Keratinocyte (primary cell): ENCODE data around the gene CHD3. TPM values are rescaled to one million over a fixed set of nuclear protein-coding genes. Genes with fewer than 3 reads are reported as not detected.
A peak's percentile ranks its signal among the peaks of the same experiment; 100 is the strongest.

Source experiments
- DNase-seq: peaks from one replicate; pipeline ENCODE4 v3.0.0-alpha.2; 2011; ENCODE audit warnings: low read depth, missing footprints, low spot score
- FAIRE-seq: peaks from 2 replicates; lab custom pipeline; 2011; peaks lifted over from hg19 to GRCh38; lab: Jason Lieb, UNC
- H2AFZ ChIP-seq: 2 replicates; pipeline ENCODE4 v1.6.0; 2012; ENCODE audit warnings: low read length, control low read depth, inconsistent platforms; ENCODE audit not compliant: control insufficient read depth
- H3K27ac ChIP-seq: 2 replicates; pipeline ENCODE4 v1.5.1; 2011; ENCODE audit warnings: low read length; ENCODE audit not compliant: control insufficient read depth, insufficient read depth
- H3K27me3 ChIP-seq: 3 replicates; pipeline ENCODE4 v1.6.0; 2011; ENCODE audit warnings: low read length; ENCODE audit not compliant: control insufficient read depth, insufficient read depth; ENCODE audit errors: extremely low read depth
- H3K36me3 ChIP-seq, 2 experiments: 2 replicates in 1 of 2; 3 replicates in 1 of 2; pipeline ENCODE4 v1.5.1; 2011; ENCODE audit warnings: low read length in 2 of 2, mild to moderate bottlenecking in 1 of 2; ENCODE audit not compliant: control insufficient read depth in 2 of 2, insufficient read depth in 2 of 2; ENCODE audit errors: extremely low read depth in 1 of 2
- H3K4me1 ChIP-seq: 3 replicates; pipeline ENCODE4 v1.5.1; 2011; ENCODE audit warnings: low read length; ENCODE audit not compliant: control insufficient read depth, insufficient read depth; ENCODE audit errors: extremely low read depth
- H3K4me2 ChIP-seq: 3 replicates; pipeline ENCODE4 v1.6.0; 2011; ENCODE audit warnings: low read depth, low read length; ENCODE audit not compliant: control insufficient read depth, insufficient read depth; ENCODE audit errors: extremely low read depth
- H3K4me3 ChIP-seq, 3 experiments: fragments of 200-600 bp in 1 of 3; sonication (generic) in 1 of 3; 2 replicates in 2 of 3; 3 replicates in 1 of 3; pipeline ENCODE4 v1.5.1; 2011 to 2016; ENCODE audit warnings: low read length in 3 of 3, mild to moderate bottlenecking in 3 of 3, control low read depth in 2 of 3, inconsistent platforms in 1 of 3, low read depth in 1 of 3, mixed read lengths in 1 of 3, mixed run types in 1 of 3, moderate library complexity in 1 of 3; ENCODE audit not compliant: control insufficient read depth in 2 of 3, insufficient read depth in 2 of 3; ENCODE audit errors: extremely low read depth in 1 of 3
- H3K79me2 ChIP-seq: 2 replicates; pipeline ENCODE4 v1.6.0; 2012; ENCODE audit warnings: low read length; ENCODE audit not compliant: control insufficient read depth, insufficient read depth
- H3K9ac ChIP-seq: 3 replicates; pipeline ENCODE4 v1.6.0; 2011; ENCODE audit warnings: low read length; ENCODE audit not compliant: control insufficient read depth, insufficient read depth; ENCODE audit errors: extremely low read depth
- H3K9me1 ChIP-seq: 3 replicates; pipeline ENCODE4 v1.6.0; 2011; ENCODE audit warnings: low read length; ENCODE audit not compliant: control insufficient read depth, insufficient read depth; ENCODE audit errors: extremely low read depth
- H3K9me3 ChIP-seq: 2 replicates; pipeline ENCODE4 v1.5.1; 2012; ENCODE audit warnings: low read depth, low read length; ENCODE audit not compliant: control insufficient read depth
- H4K20me1 ChIP-seq: 3 replicates; pipeline ENCODE4 v1.6.0; 2011; ENCODE audit warnings: low read length; ENCODE audit not compliant: control insufficient read depth, insufficient read depth; ENCODE audit errors: extremely low read depth
- CTCF ChIP-seq, 3 experiments: IDR thresholded peaks in 1 of 3; conservative IDR thresholded peaks in 1 of 3; optimal IDR thresholded peaks in 1 of 3; 2 replicates in 2 of 3; 3 replicates in 1 of 3; pipeline versions ENCODE3 to v1.5.1; 2011; ENCODE audit warnings: low read length in 3 of 3, mild to moderate bottlenecking in 3 of 3, moderate library complexity in 2 of 3, control low read depth in 1 of 3, inconsistent platforms in 1 of 3; ENCODE audit not compliant: insufficient read depth in 2 of 3; ENCODE audit errors: extremely low read depth in 1 of 3
- EZH2 ChIP-seq: IDR thresholded peaks from one replicate; pipeline ENCODE4 v1.6.1; 2012; ENCODE audit warnings: inconsistent platforms, mild to moderate bottlenecking, low read length, moderate library complexity
- dilution Hi-C: fragments of 300-500 bp; cut with MboI; formaldehyde crosslinking; loops from one replicate; pipeline ENCODE4 v1.7.0; 2020; ENCODE audit warnings: low sequenced_read_pairs; ENCODE audit not compliant: extremely low pct_ligation_motif_present
- polyA plus RNA-seq, 5 experiments: library from polyadenylated mRNA; depleted of rRNA in 3 of 5; stranded (reverse) in 3 of 5; stranded (forward) in 1 of 5; unstranded in 1 of 5; fragments of >200 nt; gene quantifications; 1 replicate in 1 of 5; 2 replicates in 3 of 5; 3 replicates in 1 of 5; pipeline versions ENCODE4 v1.2.1 to v1.2.3, GENCODE V29; 2011 to 2012; ENCODE audit warnings: missing spikeins in 2 of 5, low read depth in 1 of 5, low replicate concordance in 1 of 5

CHD3 gene
- polyA plus RNA-seq, 1 donor (not counting 4 experiments of a cell fraction or from before 2014, with no cell fraction given): 30.1 TPM

DNA sequence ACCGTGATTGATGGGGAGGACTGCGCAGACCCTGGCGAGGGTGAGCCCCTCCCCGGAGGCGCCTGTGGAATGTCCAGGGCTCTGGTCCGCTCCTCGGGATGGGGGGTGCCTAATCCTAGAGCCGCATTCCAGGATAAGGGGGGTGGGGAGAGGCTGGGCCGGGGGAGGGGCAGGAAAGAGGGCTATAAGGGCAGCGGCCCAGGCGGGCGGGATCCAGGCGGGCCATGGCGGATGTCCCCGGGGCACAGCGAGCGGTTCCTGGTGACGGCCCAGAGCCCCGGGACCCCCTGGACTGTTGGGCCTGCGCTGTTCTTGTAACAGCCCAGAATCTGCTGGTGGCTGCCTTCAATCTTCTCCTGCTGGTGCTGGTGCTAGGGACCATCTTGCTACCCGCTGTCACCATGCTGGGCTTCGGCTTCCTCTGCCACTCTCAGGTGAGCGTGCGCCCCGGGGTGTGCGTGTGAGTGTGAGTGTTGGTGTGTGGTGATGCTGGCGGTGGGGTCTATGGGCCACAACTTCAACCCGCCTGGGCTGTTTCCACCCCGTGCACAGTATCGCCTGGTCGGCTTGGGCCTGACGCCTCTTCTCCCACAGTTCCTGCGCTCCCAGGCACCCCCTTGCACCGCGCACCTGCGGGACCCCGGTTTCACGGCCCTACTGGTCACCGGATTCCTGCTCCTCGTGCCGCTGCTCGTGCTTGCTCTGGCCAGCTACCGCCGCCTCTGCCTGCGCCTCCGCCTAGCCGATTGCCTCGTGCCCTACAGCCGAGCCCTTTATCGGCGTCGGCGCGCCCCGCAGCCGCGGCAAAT is 33.5 kb upstream of the CHD3 start, which contains the start of gene TMEM88:
TMEM88 (plus strand) TSS at position 216 of the 809 bp plus-strand sequence; CDS start at position 225, 9 bp downstream.
- FAIRE-seq: no peak

DNA sequence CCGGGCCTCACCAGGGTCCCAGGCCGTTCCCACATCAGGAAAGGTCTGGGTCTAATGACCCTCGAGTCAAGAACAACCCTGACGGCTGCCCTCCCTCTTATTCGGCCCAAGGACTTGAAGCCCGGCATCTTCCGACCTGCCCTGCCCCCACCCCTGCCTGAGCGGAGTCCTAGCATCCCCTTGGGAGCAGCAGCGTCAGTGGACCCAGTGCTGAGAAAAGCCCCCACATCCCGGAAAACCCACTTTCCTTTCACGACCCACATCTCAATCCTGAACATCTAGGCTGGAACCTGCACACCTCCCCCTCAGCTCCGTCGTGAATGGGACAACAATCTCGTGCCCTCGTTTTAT is 33.0 kb upstream of the CHD3 start:
- peaks cover 20 to 28% of the 10 kb centered on the region in 2 experiments for H3K36me3 ChIP-seq
- no peak overlapping the region for H3K27ac ChIP-seq
- H3K9me1 ChIP-seq: no peaks in the 10 kb centered on the region
- peaks cover 32% of the 10 kb centered on the region for H3K79me2 ChIP-seq
- H3K9ac ChIP-seq: peak overlapping the region; percentile 79
- H3K9me3 ChIP-seq: no peaks in the 10 kb centered on the region
- dilution Hi-C loops: no loop called here
- H3K4me2 ChIP-seq: peak overlapping the region; percentile 97
- no peak for FAIRE-seq
- DNase-seq: no peak
- H3K27me3 ChIP-seq: no peaks in the 10 kb centered on the region
- TF ChIP-seq EZH2 (no peak), CTCF (optimal IDR thresholded peaks at IDR 0.05 in 1 of 3, IDR thresholded peaks at IDR 0.05 in 1 of 3, conservative IDR thresholded peaks at IDR 0.05 in 1 of 3; ENCODE audit: extremely low read depth in 1 of 3, insufficient read depth in 2 of 3, low read length in 3 of 3) (no peak)
- H2AFZ ChIP-seq: no peak overlapping the region
- peaks cover 45% of the 10 kb centered on the region for H3K4me1 ChIP-seq
- peak overlapping the region in 2 of 3 experiments; percentile 64 to 98 for H3K4me3 ChIP-seq
- H4K20me1 ChIP-seq: peaks cover 8% of the 10 kb centered on the region

More for the DNA sequence above, 33.5 kb upstream of the CHD3 start, which contains the start of gene TMEM88:
- H3K36me3 ChIP-seq: peaks cover 23 to 33% of the 10 kb centered on the region in 2 experiments
- no peaks in the 10 kb centered on the region for H3K9me1 ChIP-seq
- H3K4me2 ChIP-seq: peak within 1 kb of the TSS; percentile 97
- TF ChIP-seq CTCF (optimal IDR thresholded peaks at IDR 0.05 in 1 of 3, IDR thresholded peaks at IDR 0.05 in 1 of 3, conservative IDR thresholded peaks at IDR 0.05 in 1 of 3; ENCODE audit: extremely low read depth in 1 of 3, insufficient read depth in 2 of 3, low read length in 3 of 3) (no peak), EZH2 (no peak)
- no peaks in the 10 kb centered on the region for H3K27me3 ChIP-seq
- no peaks in the 10 kb centered on the region for H3K9me3 ChIP-seq
- H3K9ac ChIP-seq: peak within 1 kb of the TSS; percentile 79
- DNase-seq: no peak
- H3K4me3 ChIP-seq: peak within 1 kb of the TSS in 2 of 3 experiments; percentile 64 to 98
- H3K4me1 ChIP-seq: peaks cover 45% of the 10 kb centered on the region
- H4K20me1 ChIP-seq: peaks cover 8% of the 10 kb centered on the region
- H2AFZ ChIP-seq: no peak within 1 kb of the TSS
- peak within 1 kb of the TSS; percentile 73 for H3K27ac ChIP-seq
- H3K79me2 ChIP-seq: peaks cover 32% of the 10 kb centered on the region
- dilution Hi-C loops: no loop called here
